Measurements from ENCODE around the gene ARHGAP19.
"Not testable (repeated sequence)": the region's sequence is repeated elsewhere in the genome, so short reads cannot be mapped to it uniquely, and the experiment has no call there.

The ARHGAP19 gene

DNA sequence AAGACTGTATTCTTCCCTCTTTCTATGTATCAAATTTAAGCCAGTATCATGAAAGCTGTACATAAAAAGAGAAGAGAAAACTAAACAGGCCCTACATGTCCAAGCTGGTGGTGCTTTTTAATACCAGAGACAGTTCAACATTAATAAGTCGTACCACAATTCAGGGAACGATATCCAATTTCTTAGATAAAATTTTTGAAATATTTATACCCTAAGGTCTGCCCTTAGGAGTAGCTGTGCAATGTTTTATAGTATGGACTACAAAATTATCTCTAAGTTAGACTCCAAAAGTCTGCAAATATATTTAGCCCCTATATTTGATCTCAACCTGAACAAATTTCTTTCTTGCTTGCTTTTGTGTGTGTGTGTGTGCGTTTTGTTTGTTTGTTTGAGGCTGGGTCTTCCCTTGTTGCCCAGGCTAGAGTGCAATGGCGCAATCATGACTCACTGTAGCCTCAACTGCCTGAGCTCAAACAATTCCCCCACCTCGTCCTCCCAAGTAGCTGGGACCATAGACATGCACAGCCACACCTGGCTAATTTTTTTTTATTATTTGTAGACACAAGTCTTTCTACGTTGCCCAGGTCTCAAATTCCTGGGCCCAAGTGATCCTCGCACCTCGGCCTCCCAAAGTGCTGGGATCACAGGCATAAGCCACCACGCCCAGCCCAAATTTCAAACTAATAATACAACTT, 13.2 kb downstream of the ARHGAP19 start:
- DNase-seq: no peak

GRCh38 chr10:97278491-97278989, 13.9 kb downstream of the ARHGAP19 start:
- peak; percentile 42 for DNase-seq

DNA sequence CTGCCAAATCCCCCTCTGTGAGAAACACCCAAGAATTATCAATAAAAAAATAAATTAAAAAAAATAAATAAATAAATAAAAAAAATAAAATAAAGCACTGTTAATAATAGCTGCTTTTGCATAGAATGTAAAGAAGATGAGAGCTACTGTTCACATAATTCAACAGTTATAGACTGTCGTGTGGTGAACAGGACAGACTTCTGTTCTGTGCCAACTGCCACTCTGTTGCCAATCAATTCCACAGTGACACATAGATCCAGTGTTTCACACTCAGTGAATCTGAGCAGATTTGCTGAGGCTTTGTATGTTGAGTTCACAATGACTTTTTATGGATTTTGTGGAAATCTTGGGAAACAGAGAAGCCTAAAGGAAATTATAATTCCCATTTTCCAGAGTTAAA, 14.9 kb downstream of the ARHGAP19 start:
- no peak for DNase-seq

GRCh38 chr10:97274828-97275227, 17.6 kb downstream of the ARHGAP19 start:
- no peak for DNase-seq

DNA sequence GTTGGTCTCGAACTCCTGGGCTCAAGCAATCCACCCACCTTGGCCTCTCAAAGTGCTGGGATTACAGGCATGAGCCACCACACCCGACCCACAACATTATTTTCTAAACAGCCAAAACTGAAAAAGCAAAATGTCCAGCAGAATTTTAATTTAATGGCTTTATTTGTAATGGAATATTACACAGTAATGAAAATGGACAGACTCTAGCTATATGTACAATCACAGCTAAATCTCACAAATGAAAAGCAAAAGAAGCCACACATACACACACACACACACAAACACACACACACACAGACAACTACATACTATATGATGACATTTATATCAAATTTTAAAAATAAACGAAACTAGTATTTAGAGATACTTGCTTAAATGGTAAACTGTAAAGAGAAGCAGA, 18.7 kb downstream of the ARHGAP19 start:
- DNase-seq: no peak

- DNase-seq: no peak
These were observed 21.8 kb downstream of the ARHGAP19 start for GRCh38 chr10:97270523-97271154.

DNA sequence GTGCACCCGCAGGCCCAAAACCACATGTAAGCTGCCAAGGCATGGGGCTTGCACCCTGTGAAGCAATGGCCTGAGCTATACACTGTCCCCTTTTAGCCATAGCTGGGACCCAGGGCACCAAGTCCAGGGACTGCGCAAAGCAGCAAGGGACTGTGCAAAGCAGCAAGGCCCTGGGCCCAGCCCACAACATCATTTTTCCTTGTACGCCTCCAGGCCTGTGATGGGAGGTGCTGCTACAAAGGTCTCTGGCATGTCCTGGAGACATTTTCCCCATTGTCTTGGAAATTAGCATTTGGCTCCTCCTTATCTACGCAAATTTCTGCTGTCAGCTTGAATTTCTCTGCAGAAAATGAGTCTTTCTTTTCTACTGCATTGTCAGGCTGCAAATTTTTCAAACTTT, 24.8 kb downstream of the ARHGAP19 start:
- DNase-seq: no peak

DNA sequence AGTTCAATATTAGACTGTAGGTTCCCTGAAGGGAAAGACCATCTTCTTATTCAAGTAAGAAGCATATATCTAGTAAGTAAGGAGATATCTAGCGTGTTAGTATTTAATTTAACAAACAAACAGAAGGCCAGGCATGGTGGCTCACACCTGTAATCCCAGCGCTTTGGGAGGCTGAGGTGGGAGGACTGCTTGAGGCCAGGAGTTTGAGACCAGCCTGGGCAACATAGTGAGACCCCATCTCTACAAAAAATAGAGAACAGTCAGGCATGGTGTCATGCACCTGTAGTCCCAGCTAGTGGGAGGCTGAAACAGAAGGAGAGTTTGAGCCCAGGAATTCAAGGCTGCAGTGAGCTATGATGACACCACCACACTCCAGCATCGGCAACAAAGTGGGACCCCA, 27.3 kb downstream of the ARHGAP19 start:
- DNase-seq: not testable (repeated sequence)

GRCh38 chr10:97263971-97264370, 28.5 kb downstream of the ARHGAP19 start:
- DNase-seq: no peak

DNA sequence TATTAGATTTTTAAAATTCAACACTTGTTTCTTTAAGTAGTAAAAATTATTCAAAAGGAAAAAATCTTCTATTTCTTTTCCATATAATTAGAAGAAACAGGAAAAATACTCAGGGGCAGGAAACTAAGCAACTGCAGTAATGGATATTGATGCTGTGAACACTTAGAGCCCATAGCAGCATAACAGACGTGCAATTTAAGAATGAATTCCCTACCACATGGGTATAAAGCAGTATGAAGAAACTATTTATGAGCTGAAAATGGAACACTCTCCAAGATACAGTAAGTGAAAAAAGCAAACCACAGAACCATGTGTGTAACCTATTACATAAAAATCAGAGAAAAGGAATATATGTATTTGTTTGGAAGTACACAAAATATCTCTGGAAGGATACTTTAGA, 30.8 kb downstream of the ARHGAP19 start:
- no peak for DNase-seq

- DNase-seq: no peak
These were observed 31.3 kb downstream of the ARHGAP19 start for GRCh38 chr10:97261183-97261582.

GRCh38 chr10:97259119-97259518, 33.3 kb downstream of the ARHGAP19 start:
- no peak for DNase-seq

DNA sequence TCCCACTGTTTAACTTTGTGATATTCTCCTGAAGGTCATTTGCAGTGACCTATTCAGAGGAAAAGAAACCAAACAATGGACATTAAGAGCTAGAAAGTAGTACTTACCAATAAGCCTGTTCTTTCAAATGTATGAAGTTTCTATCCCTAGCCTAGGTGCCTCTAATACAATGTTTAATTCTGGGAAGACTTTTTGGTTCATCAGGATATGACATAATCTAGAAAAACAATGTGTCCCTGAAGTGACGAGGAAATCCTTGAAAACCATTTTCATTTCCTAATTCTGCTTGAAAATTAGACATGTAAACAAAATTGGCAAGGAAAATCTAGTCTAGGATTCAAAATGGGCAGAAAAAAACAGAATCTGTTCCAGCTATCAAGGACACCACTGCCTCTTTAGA, 36.1 kb downstream of the ARHGAP19 start:
- DNase-seq: no peak

- DNase-seq: no peak
These were observed 36.7 kb downstream of the ARHGAP19 start for GRCh38 chr10:97255512-97256293.

- DNase-seq: no peak
These were observed 37.7 kb downstream of the ARHGAP19 start for GRCh38 chr10:97254694-97255093.

DNA sequence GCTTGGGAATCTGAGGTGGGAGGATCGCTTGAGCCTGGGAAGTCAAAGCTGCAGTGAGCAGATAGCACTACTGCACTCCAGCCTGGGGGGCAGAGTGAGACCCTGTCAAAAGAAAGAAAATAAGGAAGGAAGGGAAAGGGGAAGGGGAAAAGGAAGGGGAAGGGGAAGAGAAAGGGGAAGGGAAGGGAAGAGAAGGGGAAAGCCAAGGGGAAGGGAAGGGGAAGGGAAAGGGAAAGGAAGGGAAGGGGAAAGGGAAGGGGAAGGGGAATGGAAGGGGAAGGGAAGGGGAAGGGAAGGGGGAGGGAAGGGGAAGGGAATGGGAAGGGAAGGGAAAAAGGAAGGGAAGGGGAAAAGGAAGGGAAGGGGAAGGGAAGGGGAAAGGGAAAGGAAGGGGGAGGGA, 41.5 kb downstream of the ARHGAP19 start:
- no peak for DNase-seq

DNA sequence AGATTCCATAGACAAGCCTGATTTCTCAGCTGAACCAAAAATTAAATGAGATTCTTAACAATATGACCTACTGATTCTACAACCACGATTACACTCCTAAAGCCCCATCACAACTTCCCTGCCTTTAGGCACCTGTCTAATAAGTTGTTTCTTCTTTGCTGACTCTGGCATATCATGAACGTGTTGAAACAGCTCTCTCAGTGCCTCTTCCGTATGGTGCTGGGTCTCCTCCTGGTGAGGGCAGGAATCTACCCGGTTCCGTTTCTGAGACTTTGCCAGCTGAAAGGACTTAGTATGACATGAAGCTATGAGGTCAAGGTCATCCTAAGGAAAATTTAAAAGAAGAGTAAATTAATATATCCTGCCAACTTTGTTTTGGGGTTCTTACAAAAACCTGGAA, 48.6 kb downstream of the ARHGAP19 start:
- DNase-seq: no peak

DNA sequence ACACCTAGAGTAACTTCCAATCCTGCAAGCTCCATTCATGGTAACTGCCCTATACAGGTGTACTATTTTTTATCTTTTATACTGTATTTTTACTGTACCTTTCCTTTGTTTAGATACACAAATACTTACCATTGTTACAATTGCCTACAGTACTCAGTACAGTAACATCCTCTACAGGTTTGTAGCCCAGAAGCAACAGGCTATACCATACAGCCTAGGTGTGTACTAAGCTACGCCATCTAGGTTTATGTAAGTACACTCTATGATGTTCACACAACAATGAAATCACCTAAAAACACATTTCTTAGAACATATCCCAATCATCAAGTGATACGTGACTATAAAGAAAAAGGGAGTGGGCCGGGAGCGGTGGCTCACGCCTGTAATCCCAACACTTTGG, 53.6 kb downstream of the ARHGAP19 start:
- no peak for DNase-seq

DNA sequence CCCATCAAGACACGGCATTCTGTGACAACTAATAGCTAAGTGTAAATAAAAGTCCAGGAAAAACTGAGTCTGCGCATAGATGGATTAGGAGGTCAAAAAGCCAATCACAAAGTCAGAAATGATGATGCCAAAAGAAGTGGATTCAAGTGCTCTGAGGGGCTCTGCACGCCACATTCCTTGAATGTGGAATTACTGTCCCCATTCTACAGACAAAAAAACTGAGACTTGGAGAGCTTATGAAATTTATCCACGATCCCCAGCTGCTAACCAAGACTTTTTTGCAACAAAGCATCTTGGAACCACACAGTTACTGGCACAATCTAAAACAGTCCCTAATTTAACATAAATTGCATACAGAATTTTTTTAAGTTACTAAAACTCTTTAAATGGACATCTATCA, 57.1 kb downstream of the ARHGAP19 start:
- DNase-seq: no peak

DNA sequence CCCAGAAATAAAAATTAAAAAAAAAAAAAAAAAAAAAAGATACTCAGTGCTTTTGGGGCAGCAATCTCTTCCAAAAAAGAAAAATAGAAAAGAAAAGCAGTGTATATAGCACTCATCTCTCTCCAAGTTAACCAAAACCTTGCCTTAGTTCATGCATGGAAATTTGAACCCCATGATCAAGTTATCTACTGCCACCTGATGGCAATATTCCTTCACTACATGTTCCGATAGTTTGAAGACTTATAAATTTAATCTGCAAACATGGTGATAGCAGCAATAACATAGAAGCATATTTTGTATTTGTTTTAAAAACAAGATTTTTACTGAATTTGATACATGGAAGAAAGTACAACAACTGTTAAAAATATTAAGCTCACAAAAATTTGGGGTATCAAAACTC, 58.0 kb downstream of the ARHGAP19 start:
- DNase-seq: peak; percentile 42

GRCh38 chr10:97230146-97230545, 62.3 kb downstream of the ARHGAP19 start:
- DNase-seq: peak; percentile 4

GRCh38 chr10:97229322-97230015, 63.0 kb downstream of the ARHGAP19 start:
- no peak for DNase-seq

DNA sequence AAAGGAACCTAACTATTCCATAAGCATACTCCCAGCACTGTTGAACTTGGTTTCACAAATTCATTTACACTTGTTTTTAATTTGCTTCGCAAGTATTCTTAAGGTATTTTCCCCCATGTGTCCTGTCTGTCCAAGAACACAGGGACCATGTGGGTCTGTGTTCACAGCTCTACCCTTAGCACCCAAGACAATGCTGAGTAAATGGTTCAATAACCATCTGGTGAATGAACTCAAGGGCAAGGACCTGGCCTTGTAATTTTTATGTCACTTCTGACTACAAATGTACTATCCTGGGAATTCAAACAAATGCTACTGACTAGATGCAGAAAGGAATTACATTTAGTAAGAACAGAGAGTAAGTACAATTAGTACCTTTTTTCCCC, 63.7 kb downstream of the ARHGAP19 start:
- DNase-seq: no peak
